Measurements from ENCODE around the gene PYDC1.

DNA sequence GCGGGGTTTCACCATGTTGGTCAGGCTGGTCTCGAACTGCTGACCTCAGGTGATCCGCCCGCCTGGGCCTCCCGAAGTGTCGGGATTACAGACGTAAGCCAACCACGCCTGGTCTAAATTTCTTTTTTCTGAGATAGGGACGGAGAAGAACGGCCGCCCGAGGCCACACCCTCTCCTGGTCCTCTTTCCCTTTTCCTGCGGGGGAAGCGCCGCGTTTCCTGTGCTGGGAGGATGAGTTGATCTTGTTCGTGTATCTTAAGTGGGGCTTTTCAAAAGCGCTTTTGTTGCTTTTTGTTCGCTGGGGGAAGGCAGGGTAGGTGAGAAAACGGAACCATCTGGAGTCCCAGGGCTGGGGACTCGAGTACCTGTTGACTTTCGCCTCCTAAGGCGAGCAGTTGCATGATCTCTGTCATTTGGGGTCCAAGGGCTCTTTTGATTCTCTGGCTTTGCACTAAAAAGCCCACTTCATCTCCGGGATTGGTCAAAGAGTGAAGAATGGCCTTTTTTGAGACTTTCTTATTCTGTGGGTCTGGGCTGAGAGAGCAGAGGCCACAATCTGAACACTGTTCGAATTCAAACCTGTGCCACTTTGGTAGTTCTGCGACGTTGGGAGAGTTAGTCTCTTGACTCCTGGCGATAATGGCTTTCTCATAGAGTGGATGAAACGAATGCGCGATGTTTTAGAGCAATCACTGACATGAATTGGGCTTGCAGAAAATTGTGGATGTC is 35.7 kb downstream of the PYDC1 start:
- TF ChIP-seq CHD2 (IDR thresholded peaks at IDR 0.05; ENCODE audit: low read length, partially characterized antibody): no peak
- TF ChIP-seq, protein P1, sequence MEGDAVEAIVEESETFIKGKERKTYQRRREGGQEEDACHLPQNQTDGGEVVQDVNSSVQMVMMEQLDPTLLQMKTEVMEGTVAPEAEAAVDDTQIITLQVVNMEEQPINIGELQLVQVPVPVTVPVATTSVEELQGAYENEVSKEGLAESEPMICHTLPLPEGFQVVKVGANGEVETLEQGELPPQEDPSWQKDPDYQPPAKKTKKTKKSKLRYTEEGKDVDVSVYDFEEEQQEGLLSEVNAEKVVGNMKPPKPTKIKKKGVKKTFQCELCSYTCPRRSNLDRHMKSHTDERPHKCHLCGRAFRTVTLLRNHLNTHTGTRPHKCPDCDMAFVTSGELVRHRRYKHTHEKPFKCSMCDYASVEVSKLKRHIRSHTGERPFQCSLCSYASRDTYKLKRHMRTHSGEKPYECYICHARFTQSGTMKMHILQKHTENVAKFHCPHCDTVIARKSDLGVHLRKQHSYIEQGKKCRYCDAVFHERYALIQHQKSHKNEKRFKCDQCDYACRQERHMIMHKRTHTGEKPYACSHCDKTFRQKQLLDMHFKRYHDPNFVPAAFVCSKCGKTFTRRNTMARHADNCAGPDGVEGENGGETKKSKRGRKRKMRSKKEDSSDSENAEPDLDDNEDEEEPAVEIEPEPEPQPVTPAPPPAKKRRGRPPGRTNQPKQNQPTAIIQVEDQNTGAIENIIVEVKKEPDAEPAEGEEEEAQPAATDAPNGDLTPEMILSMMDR (IDR thresholded peaks at IDR 0.05): no peak
- TF ChIP-seq, protein P2, sequence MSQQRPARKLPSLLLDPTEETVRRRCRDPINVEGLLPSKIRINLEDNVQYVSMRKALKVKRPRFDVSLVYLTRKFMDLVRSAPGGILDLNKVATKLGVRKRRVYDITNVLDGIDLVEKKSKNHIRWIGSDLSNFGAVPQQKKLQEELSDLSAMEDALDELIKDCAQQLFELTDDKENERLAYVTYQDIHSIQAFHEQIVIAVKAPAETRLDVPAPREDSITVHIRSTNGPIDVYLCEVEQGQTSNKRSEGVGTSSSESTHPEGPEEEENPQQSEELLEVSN (IDR thresholded peaks at IDR 0.05; ENCODE audit: borderline replicate concordance, low read depth): no peak
- no peak for TF ChIP-seq ESRRA (IDR thresholded peaks at IDR 0.05; ENCODE audit: borderline replicate concordance, low read length)
- no peak for TF ChIP-seq JUN (IDR thresholded peaks at IDR 0.05)
- no peak for TF ChIP-seq NPAS2 (CRISPR knock-in tag; IDR thresholded peaks at IDR 0.05; ENCODE audit: borderline replicate concordance)
- TF ChIP-seq SMC3 (IDR thresholded peaks at IDR 0.05): no peak
- no peak for TF ChIP-seq CEBPB (IDR thresholded peaks at IDR 0.05)
- TF ChIP-seq POLR2A (IDR thresholded peaks at IDR 0.05; ENCODE audit: low read length): no peak
- TF ChIP-seq, protein P3, sequence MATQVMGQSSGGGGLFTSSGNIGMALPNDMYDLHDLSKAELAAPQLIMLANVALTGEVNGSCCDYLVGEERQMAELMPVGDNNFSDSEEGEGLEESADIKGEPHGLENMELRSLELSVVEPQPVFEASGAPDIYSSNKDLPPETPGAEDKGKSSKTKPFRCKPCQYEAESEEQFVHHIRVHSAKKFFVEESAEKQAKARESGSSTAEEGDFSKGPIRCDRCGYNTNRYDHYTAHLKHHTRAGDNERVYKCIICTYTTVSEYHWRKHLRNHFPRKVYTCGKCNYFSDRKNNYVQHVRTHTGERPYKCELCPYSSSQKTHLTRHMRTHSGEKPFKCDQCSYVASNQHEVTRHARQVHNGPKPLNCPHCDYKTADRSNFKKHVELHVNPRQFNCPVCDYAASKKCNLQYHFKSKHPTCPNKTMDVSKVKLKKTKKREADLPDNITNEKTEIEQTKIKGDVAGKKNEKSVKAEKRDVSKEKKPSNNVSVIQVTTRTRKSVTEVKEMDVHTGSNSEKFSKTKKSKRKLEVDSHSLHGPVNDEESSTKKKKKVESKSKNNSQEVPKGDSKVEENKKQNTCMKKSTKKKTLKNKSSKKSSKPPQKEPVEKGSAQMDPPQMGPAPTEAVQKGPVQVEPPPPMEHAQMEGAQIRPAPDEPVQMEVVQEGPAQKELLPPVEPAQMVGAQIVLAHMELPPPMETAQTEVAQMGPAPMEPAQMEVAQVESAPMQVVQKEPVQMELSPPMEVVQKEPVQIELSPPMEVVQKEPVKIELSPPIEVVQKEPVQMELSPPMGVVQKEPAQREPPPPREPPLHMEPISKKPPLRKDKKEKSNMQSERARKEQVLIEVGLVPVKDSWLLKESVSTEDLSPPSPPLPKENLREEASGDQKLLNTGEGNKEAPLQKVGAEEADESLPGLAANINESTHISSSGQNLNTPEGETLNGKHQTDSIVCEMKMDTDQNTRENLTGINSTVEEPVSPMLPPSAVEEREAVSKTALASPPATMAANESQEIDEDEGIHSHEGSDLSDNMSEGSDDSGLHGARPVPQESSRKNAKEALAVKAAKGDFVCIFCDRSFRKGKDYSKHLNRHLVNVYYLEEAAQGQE (IDR thresholded peaks at IDR 0.05): no peak
- no peak for TF ChIP-seq JUNB (IDR thresholded peaks at IDR 0.05)
